ENCODE measurements around the gene PRIMA1. TPM values are rescaled to one million over a fixed set of nuclear protein-coding genes. Genes with fewer than 3 reads are reported as not detected.

Gene PRIMA1
- total RNA-seq (2022) (not detected in 2 replicates), Bru-seq, nascent RNA (percentile 6 among the genes with signal in this experiment), BruChase-seq, experiment 1, labeled RNA remaining after a 6-hour chase (percentile 1 among the genes with signal in this experiment), BruChase-seq, experiment 2, labeled RNA remaining after a 2-hour chase (percentile 1 among the genes with signal in this experiment)
- long read RNA-seq = 0 reads

- TF ChIP-seq, protein P1, sequence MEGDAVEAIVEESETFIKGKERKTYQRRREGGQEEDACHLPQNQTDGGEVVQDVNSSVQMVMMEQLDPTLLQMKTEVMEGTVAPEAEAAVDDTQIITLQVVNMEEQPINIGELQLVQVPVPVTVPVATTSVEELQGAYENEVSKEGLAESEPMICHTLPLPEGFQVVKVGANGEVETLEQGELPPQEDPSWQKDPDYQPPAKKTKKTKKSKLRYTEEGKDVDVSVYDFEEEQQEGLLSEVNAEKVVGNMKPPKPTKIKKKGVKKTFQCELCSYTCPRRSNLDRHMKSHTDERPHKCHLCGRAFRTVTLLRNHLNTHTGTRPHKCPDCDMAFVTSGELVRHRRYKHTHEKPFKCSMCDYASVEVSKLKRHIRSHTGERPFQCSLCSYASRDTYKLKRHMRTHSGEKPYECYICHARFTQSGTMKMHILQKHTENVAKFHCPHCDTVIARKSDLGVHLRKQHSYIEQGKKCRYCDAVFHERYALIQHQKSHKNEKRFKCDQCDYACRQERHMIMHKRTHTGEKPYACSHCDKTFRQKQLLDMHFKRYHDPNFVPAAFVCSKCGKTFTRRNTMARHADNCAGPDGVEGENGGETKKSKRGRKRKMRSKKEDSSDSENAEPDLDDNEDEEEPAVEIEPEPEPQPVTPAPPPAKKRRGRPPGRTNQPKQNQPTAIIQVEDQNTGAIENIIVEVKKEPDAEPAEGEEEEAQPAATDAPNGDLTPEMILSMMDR (IDR thresholded peaks at IDR 0.05; ENCODE audit: unreplicated experiment) = no peak
- Mint-ChIP-seq H3K4me1 (ENCODE audit: low read depth, unreplicated experiment) (no peaks in the 10 kb centered on the region), H3K9me3 (ENCODE audit: low read depth, unreplicated experiment) (no peaks in the 10 kb centered on the region), H3K36me3 (ENCODE audit: insufficient read depth, unreplicated experiment) (peaks cover 4% of the 10 kb centered on the region), H3K4me3 (ENCODE audit: low read depth, unreplicated experiment) (peak within 1 kb of the TSS; percentile 59), H3K27ac (ENCODE audit: unreplicated experiment) (no peak within 1 kb of the TSS), H3K27me3 (ENCODE audit: unreplicated experiment) (peaks cover 100% of the 10 kb centered on the region)
- DNase-seq = no peak
- CTCF ChIA-PET = no interaction called here
- no TSS peak for BruUV-seq (replicated peaks)
- intact Hi-C loops (cut with micrococcal nuclease; ENCODE audit: unreplicated experiment) = loop anchor here (2.0 kb wide), 1 partner anchor 133 kb away; no protein-coding TSS in a partner anchor
Measured at GRCh38 chr14:93788293-93788542, at the start of gene PRIMA1. TSS of gene PRIMA1 (minus strand) at chr14:93788485. CDS start at chr14:93787718, 767 bp downstream.

DNA sequence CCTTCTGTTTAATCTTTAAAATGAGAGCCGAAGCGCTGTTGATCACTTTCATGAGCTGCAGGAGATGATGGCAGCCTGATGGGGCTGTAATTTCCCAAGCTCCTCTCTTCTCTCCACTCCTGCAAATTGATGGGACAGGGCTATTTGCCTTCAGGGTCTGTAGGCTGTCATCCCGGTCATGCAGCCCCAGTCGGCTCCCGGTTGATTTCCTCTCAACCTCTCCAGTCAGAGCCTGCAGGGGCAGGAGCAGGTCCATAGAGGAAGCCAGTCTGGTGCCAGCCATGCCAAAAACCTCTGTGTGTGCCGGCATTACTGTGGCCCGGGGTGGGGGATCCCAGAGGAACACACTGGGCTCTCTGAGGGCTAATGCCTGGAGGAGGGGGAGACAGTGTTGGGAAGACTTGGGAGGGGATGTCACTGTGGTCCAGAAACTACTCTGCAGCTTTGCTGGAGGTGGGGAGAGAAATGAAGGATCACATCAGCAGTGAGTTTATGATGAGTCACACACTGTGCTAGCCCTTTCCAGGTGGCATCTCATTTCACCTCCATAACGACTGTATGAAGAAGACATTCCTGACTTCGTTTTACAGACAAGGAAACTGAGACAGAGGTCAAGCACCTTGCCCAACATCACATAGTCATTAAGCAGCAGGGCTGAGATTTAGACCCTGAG lies 46.5 kb upstream of the PRIMA1 start:
- TF ChIP-seq, protein P1 (IDR thresholded peaks at IDR 0.05; ENCODE audit: unreplicated experiment) = no peak
- Mint-ChIP-seq H3K36me3 (ENCODE audit: insufficient read depth, unreplicated experiment) (no peaks in the 10 kb centered on the region), H3K9me3 (ENCODE audit: low read depth, unreplicated experiment) (no peaks in the 10 kb centered on the region), H3K4me1 (ENCODE audit: low read depth, unreplicated experiment) (no peaks in the 10 kb centered on the region), H3K4me3 (ENCODE audit: low read depth, unreplicated experiment) (no peak overlapping the region), H3K27me3 (ENCODE audit: unreplicated experiment) (peaks cover 86% of the 10 kb centered on the region), H3K27ac (ENCODE audit: unreplicated experiment) (no peak overlapping the region)
- intact Hi-C loops (cut with micrococcal nuclease; ENCODE audit: unreplicated experiment) = no loop called here
- no TSS peak for BruUV-seq (replicated peaks)
- CTCF ChIA-PET = interaction anchor here (0.6 kb wide), 1 partner anchor 1008 kb away, joined by 3 read pairs; no protein-coding TSS in a partner anchor
- no peak for DNase-seq

- no peak for DNase-seq
- Mint-ChIP-seq H3K4me3 (ENCODE audit: low read depth, unreplicated experiment) (no peak overlapping the region), H3K27ac (ENCODE audit: unreplicated experiment) (no peak overlapping the region), H3K9me3 (ENCODE audit: low read depth, unreplicated experiment) (no peaks in the 10 kb centered on the region), H3K4me1 (ENCODE audit: low read depth, unreplicated experiment) (no peaks in the 10 kb centered on the region), H3K36me3 (ENCODE audit: insufficient read depth, unreplicated experiment) (no peaks in the 10 kb centered on the region), H3K27me3 (ENCODE audit: unreplicated experiment) (peaks cover 90% of the 10 kb centered on the region)
- TF ChIP-seq, protein P1 (IDR thresholded peaks at IDR 0.05; ENCODE audit: unreplicated experiment) = no peak
- CTCF ChIA-PET = interaction anchor here (0.6 kb wide), 1 partner anchor 1754 kb away, joined by 4 read pairs; no protein-coding TSS in a partner anchor
- intact Hi-C loops (cut with micrococcal nuclease; ENCODE audit: unreplicated experiment) = no loop called here
- BruUV-seq (replicated peaks) = no TSS peak
Measured at GRCh38 chr14:93832665-93833064, 44.4 kb upstream of the PRIMA1 start.

DNA sequence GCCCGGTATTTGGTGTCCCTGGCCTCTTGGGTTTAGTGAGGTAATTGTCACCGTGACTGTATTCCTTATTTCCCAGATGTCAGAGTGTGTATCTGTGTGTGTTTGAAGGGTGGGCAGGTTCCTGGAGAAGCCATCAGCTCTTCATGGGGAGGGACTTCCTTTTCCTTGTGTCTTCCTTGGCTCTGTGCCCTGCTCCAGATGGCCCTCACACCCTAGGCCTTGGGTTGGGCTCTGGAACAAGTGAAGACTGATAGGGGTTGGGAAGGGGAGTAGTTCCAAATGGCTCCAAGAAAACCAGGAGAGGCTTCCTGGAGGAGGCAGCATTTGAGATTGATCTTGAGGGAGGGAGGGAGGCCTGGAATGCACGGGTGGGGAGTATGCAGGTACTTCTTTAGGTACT lies 43.8 kb upstream of the PRIMA1 start:
- CTCF ChIA-PET = no interaction called here
- no peak for DNase-seq
- H3K4me3 Mint-ChIP-seq (ENCODE audit: low read depth, unreplicated experiment) = no peak overlapping the region
- H3K9me3 Mint-ChIP-seq (ENCODE audit: low read depth, unreplicated experiment) = no peaks in the 10 kb centered on the region
- intact Hi-C loops (cut with micrococcal nuclease; ENCODE audit: unreplicated experiment) = no loop called here
- TF ChIP-seq, protein P1 (IDR thresholded peaks at IDR 0.05; ENCODE audit: unreplicated experiment) = no peak
- BruUV-seq (replicated peaks) = no TSS peak
- peaks cover 94% of the 10 kb centered on the region for H3K27me3 Mint-ChIP-seq (ENCODE audit: unreplicated experiment)
- H3K36me3 Mint-ChIP-seq (ENCODE audit: insufficient read depth, unreplicated experiment) = no peaks in the 10 kb centered on the region
- no peaks in the 10 kb centered on the region for H3K4me1 Mint-ChIP-seq (ENCODE audit: low read depth, unreplicated experiment)
- no peak overlapping the region for H3K27ac Mint-ChIP-seq (ENCODE audit: unreplicated experiment)

All from Calu3 (cell line).